HepG2 (cell line): ENCODE measurements around the gene C13orf46. TPM values are rescaled to one million over a fixed set of nuclear protein-coding genes. Genes with fewer than 3 reads are reported as not detected.

Source experiments
- ATAC-seq: fragments of 200-7000 bp; cut with Tn5 transposase; 3 replicates; pipeline ENCODE4 v1.9.1; 2020; ENCODE audit warnings: mild to moderate bottlenecking, moderate library complexity
- BruUV-seq: library from RNA; stranded (reverse); fragments of 400-500 nt; replicated peaks from 2 replicates; lab custom pipeline; 2021; lab: Mats Ljungman, UMichigan
- CTCF ChIA-PET: fragments of 300-600 bp; formaldehyde crosslinking; extraction: SDS; loops from one replicate; lab custom pipeline; 2021; ENCODE audit warnings: low total read pairs, inconsistent platforms, low intra/inter-chr PET ratio; lab: Yijun Ruan, JAX
- POLR2A ChIA-PET: fragments of 350-600 bp; sonication (Branson Sonifier 250); formaldehyde crosslinking; loops from one replicate; lab custom pipeline; 2020; ENCODE audit warnings: antibody characterized with exemption, inconsistent platforms; lab: Yijun Ruan, JAX
- DNase-seq: peaks from one replicate; pipeline ENCODE4 v3.0.0-alpha.2; 2015; ENCODE audit warnings: low spot score
- FAIRE-seq: peaks from 3 replicates; lab custom pipeline; 2011; peaks lifted over from hg19 to GRCh38; lab: Jason Lieb, UNC
- H2AFZ ChIP-seq: one replicate; pipeline ENCODE4 v1.6.1; 2011; ENCODE audit warnings: low read length, inconsistent platforms
- H3K27ac ChIP-seq: fragments of 300-600 bp; 3 replicates; pipeline ENCODE4 v1.8.0; 2011; ENCODE audit warnings: mixed run types, mild to moderate bottlenecking, mixed read lengths, low read length, inconsistent platforms; ENCODE audit not compliant: insufficient read depth; ENCODE audit errors: extremely low read length
- H3K27me3 ChIP-seq, 2 experiments: fragments of 200-600 bp in 1 of 2; 2 replicates in 1 of 2; 3 replicates in 1 of 2; pipeline versions ENCODE4 v1.6.0 to v1.8.0; 2011; ENCODE audit warnings: low read length in 2 of 2, mild to moderate bottlenecking in 2 of 2, moderate library complexity in 2 of 2, inconsistent platforms in 1 of 2; ENCODE audit not compliant: insufficient read depth in 2 of 2, control insufficient read depth in 1 of 2
- H3K36me3 ChIP-seq, 2 experiments: fragments of 200-600 bp in 1 of 2; replicated peaks in 1 of 2; 2 replicates in 1 of 2; 3 replicates in 1 of 2; pipeline versions ENCODE4 v1.5.1 to v1.8.0; 2011; ENCODE audit warnings: low read length in 2 of 2, inconsistent platforms in 1 of 2; ENCODE audit not compliant: insufficient read depth in 2 of 2, control insufficient read depth in 1 of 2
- H3K4me1 ChIP-seq: 2 replicates; pipeline ENCODE4 v1.5.1; 2012; ENCODE audit warnings: low read length, inconsistent platforms; ENCODE audit not compliant: insufficient read depth
- H3K4me2 ChIP-seq: 2 replicates; pipeline ENCODE4 v1.6.0; 2011; ENCODE audit warnings: low read depth, low read length, inconsistent platforms
- H3K4me3 ChIP-seq, 3 experiments: fragments of 200-600 bp in 1 of 3; sonication (generic), shearing (Covaris generic) in 1 of 3; replicated peaks in 1 of 3; 2 replicates each; pipeline ENCODE4 v1.5.1; 2011 to 2016; ENCODE audit warnings: low read length in 3 of 3, inconsistent platforms in 2 of 3, low read depth in 2 of 3, mild to moderate bottlenecking in 2 of 3, control low read depth in 1 of 3, mixed read lengths in 1 of 3; ENCODE audit not compliant: insufficient read depth in 1 of 3
- H3K79me2 ChIP-seq: one replicate; pipeline ENCODE4 v1.6.1; 2011; ENCODE audit warnings: low read length, inconsistent platforms; ENCODE audit not compliant: insufficient read depth
- H3K9ac ChIP-seq: 2 replicates; pipeline ENCODE4 v1.6.0; 2011; ENCODE audit warnings: mild to moderate bottlenecking, low read depth, low read length, inconsistent platforms; ENCODE audit not compliant: insufficient read depth
- H3K9me3 ChIP-seq: 2 replicates; pipeline ENCODE4 v1.5.1; 2012; ENCODE audit warnings: mild to moderate bottlenecking, low read length
- H4K20me1 ChIP-seq: 2 replicates; pipeline ENCODE4 v1.6.0; 2011; ENCODE audit warnings: inconsistent platforms, mild to moderate bottlenecking, low read length, moderate library complexity; ENCODE audit not compliant: insufficient read depth
- GPN1 ChIP-seq: sonication (generic); formaldehyde crosslinking; IDR thresholded peaks from 2 replicates; pipeline ENCODE4 v1.5.1; 2020; ENCODE audit warnings: missing genetic modification reagents, borderline replicate concordance
- ISL2 ChIP-seq: sonication (generic); formaldehyde crosslinking; IDR thresholded peaks from 2 replicates; pipeline ENCODE4 v1.5.0; 2020; ENCODE audit warnings: missing genetic modification reagents
- KAT2B ChIP-seq: fragments of 150-350 bp; IDR thresholded peaks from 2 replicates; pipeline ENCODE4 v1.6.1; 2014; ENCODE audit warnings: low read depth, low read length, borderline replicate concordance
- MIER2 ChIP-seq: IDR thresholded peaks from 2 replicates; pipeline ENCODE4 v1.6.1; 2016; ENCODE audit warnings: missing biosample characterization, missing genetic modification reagents
- NPAS2 ChIP-seq: sonication (generic); formaldehyde crosslinking; IDR thresholded peaks from 2 replicates; pipeline ENCODE4 v1.8.0; 2022; ENCODE audit warnings: mild to moderate bottlenecking, missing genetic modification reagents, borderline replicate concordance
- NR3C1 ChIP-seq: sonication (generic); formaldehyde crosslinking; IDR thresholded peaks from 2 replicates; pipeline ENCODE4 v1.4.0; 2020; ENCODE audit warnings: missing genetic modification reagents
- ZBTB4 ChIP-seq: sonication (generic); formaldehyde crosslinking; IDR thresholded peaks from 2 replicates; pipeline ENCODE4 v1.4.0; 2020; ENCODE audit warnings: missing genetic modification reagents, mild to moderate bottlenecking, borderline replicate concordance
- ZBTB44 ChIP-seq: sonication (generic); formaldehyde crosslinking; IDR thresholded peaks from 2 replicates; pipeline ENCODE4 v1.4.0; 2020; ENCODE audit warnings: missing genetic modification reagents
- ZNF343 ChIP-seq: sonication (generic); formaldehyde crosslinking; IDR thresholded peaks from 2 replicates; pipeline ENCODE4 v1.4.0; 2020; ENCODE audit warnings: mild to moderate bottlenecking, missing genetic modification reagents
- ZNF878 ChIP-seq: sonication (generic); formaldehyde crosslinking; IDR thresholded peaks from 2 replicates; pipeline ENCODE4 v1.8.1; 2023; ENCODE audit warnings: mild to moderate bottlenecking, missing genetic modification reagents, moderate library complexity
- WGBS: methylation state at CpG from one replicate; pipeline ENCODE4 v1.1.6; 2017; ENCODE audit warnings: low lambda C conversion rate; 5-methylcytosine and 5-hydroxymethylcytosine counted together
- in situ Hi-C: cut with HindIII; loops from 2 replicates; pipeline ENCODE4 v1.10.0; 2017; ENCODE audit warnings: low pct_unique_long_range_greater_than_20kb; ENCODE audit not compliant: extremely low pct_ligation_motif_present
- intact Hi-C: fragments of 100-400 bp; cut with micrococcal nuclease; formaldehyde crosslinking; loops from one replicate; pipeline ENCODE4 v1.10.0; 2022; ENCODE audit not compliant: unreplicated experiment
- polyA plus RNA-seq, 8 experiments: library from polyadenylated mRNA; depleted of rRNA in 3 of 8; stranded (reverse) in 7 of 8; unstranded in 1 of 8; fragments of >200 nt; fragmentation: Illumina TruSeq in 4 of 8; extraction: Trizol in 4 of 8; gene quantifications; 2 replicates each; pipeline versions ENCODE4 v1.2.1 to v1.2.3, GENCODE V29; 2011 to 2016; ENCODE audit warnings: low read depth in 4 of 8, missing spikeins in 1 of 8, mixed read lengths in 1 of 8; ENCODE audit not compliant: insufficient read depth in 1 of 8
- total RNA-seq, 5 experiments: library from RNA; depleted of rRNA; stranded (reverse); fragments of >200 nt; fragmentation: Illumina TruSeq; extraction: Trizol; gene quantifications; 2 replicates each; pipeline ENCODE4 v1.2.3, GENCODE V29; 2016; ENCODE audit warnings: low read depth in 1 of 5
- TF ChIP-seq, protein P1 (sequence below): sonication (generic); formaldehyde crosslinking; IDR thresholded peaks from 2 replicates; pipeline ENCODE4 v1.4.0; 2020; ENCODE audit warnings: mild to moderate bottlenecking, low read depth, missing genetic modification reagents

Gene C13orf46
- total and polyA plus RNA-seq, 2 of the 13 experiments (the other 11 are each of a cell fraction or from before 2014, with no cell fraction given), result 0.01 TPM; not detected in 1

DNA sequence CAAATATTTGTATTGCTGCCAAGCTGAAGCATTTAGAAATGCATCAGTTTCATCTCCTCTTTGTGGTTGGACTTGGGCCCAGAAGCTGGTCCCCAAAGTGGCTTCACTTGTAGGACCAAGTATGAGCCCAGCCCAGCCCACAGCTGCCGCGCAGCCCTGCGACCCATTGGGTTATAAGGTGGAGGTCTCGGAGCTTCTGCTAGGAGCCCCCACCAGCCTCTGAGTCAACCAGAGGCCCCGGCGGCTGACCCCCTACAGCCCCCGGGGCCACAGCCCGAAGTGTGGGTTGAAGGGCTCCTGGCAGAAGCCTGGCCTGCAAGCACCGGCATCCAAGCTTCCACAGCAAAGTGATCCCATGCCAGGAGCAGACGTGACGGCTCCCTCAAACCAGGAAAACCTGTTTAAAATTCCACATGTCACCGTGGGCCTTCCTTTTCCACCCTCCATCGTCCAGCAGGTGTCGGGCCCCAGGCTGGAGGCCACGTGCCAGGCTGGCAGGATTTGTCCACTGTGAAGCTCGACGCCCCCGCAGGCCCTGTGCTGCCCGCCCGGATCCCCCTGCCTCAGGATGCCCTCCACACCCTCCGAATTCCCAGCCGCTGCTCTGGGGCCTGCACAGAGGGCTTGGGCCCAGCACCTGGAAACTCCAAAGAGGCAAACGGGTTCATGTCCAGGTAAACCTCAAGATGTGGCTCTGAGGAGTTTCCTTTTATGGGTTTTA is 54.7 kb downstream of the C13orf46 start:
- CTCF ChIA-PET, result no interaction called here
- DNase-seq (no peak), ATAC-seq (no peak), FAIRE-seq (no peak)
- H3K9me3 ChIP-seq, result peaks cover 6% of the 10 kb centered on the region; the same call in 1 of the 2 replicates
- no peaks in the 10 kb centered on the region for H3K4me1 ChIP-seq
- no peaks in the 10 kb centered on the region for H4K20me1 ChIP-seq
- no peak overlapping the region for H3K27ac ChIP-seq
- 40% methylated on average over 2 of the region's 23 CpGs for WGBS
- no peak for TF ChIP-seq MIER2
- TF ChIP-seq, protein P1, sequence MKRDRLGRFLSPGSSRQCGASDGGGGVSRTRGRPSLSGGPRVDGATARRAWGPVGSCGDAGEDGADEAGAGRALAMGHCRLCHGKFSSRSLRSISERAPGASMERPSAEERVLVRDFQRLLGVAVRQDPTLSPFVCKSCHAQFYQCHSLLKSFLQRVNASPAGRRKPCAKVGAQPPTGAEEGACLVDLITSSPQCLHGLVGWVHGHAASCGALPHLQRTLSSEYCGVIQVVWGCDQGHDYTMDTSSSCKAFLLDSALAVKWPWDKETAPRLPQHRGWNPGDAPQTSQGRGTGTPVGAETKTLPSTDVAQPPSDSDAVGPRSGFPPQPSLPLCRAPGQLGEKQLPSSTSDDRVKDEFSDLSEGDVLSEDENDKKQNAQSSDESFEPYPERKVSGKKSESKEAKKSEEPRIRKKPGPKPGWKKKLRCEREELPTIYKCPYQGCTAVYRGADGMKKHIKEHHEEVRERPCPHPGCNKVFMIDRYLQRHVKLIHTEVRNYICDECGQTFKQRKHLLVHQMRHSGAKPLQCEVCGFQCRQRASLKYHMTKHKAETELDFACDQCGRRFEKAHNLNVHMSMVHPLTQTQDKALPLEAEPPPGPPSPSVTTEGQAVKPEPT (CRISPR knock-in tag), result no peak
- H2AFZ ChIP-seq, result no peak overlapping the region
- peaks cover 2 to 26% of the 10 kb centered on the region in 2 experiments; a peak in 3 of 5 replicates for H3K27me3 ChIP-seq
- H3K4me3 ChIP-seq, result no peak overlapping the region
- intact Hi-C loops (no loop called here), in situ Hi-C loops (no loop called here)
- no peak overlapping the region for H3K4me2 ChIP-seq
- no peaks in the 10 kb centered on the region for H3K36me3 ChIP-seq
- POLR2A ChIA-PET, result no interaction called here
- no peak overlapping the region for H3K9ac ChIP-seq
- no peaks in the 10 kb centered on the region for H3K79me2 ChIP-seq
- no TSS peak for BruUV-seq

DNA sequence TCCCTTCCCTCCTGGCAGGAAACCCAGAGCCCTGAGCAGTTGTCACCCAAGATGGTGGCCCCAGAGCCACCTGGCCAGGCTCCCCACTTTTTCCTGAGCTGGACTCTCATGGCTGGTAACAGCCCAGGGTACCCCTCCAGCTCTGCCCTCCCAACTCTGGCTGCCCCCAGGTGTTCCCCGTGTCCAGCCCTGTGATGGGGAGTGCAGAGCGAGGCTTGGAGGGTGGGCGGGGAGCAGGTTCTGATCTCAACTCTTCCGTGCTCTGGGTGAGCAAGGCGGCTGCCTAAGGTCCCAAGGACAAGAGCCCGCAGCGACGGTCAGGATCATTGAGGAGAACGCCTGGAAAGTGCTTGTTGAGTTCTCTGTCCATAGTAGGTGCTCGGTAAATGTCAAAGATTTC is 55.3 kb downstream of the C13orf46 start:
- H3K36me3 ChIP-seq, result no peaks in the 10 kb centered on the region
- in situ Hi-C loops (no loop called here), intact Hi-C loops (no loop called here)
- peaks cover 3 to 29% of the 10 kb centered on the region in 2 experiments; a peak in 3 of 5 replicates for H3K27me3 ChIP-seq
- ChIA-PET CTCF (no interaction called here), POLR2A (no interaction called here)
- ATAC-seq (no peak), FAIRE-seq (no peak), DNase-seq (no peak)
- no peak overlapping the region for H3K4me3 ChIP-seq
- BruUV-seq, result no TSS peak
- WGBS, result 40% methylated on average over 7 of the region's 10 CpGs
- H3K4me1 ChIP-seq, result no peaks in the 10 kb centered on the region
- peaks cover 6% of the 10 kb centered on the region; the same call in 1 of the 2 replicates for H3K9me3 ChIP-seq
- no peaks in the 10 kb centered on the region for H4K20me1 ChIP-seq
- no peaks in the 10 kb centered on the region for H3K79me2 ChIP-seq
- H2AFZ ChIP-seq, result no peak overlapping the region
- no peak overlapping the region for H3K27ac ChIP-seq
- H3K9ac ChIP-seq, result no peak overlapping the region
- H3K4me2 ChIP-seq, result no peak overlapping the region
- TF ChIP-seq ZBTB44 (CRISPR knock-in tag) (no peak), ISL2 (CRISPR knock-in tag) (no peak), NR3C1 (CRISPR knock-in tag) (no peak), NPAS2 (CRISPR knock-in tag) (no peak), ZBTB4 (CRISPR knock-in tag) (no peak), ZNF878 (no peak), KAT2B (no peak), GPN1 (CRISPR knock-in tag) (no peak), ZNF343 (CRISPR knock-in tag) (no peak)
